GM12864 (cell line): Measurements from ENCODE around the gene IL16.

Source experiments
- DNase-seq: peaks from one replicate; pipeline ENCODE4 v3.0.0-alpha.2; 2011; ENCODE audit warnings: low read depth
- H3K4me3 ChIP-seq: 2 replicates; pipeline ENCODE4 v1.5.1; 2011; ENCODE audit warnings: mild to moderate bottlenecking, low read depth, low read length, control low read depth
- TF ChIP-seq, protein P1 (sequence below): IDR thresholded peaks from 2 replicates; pipeline ENCODE4 v1.5.1; 2011; ENCODE audit warnings: low read depth, mild to moderate bottlenecking, moderate library complexity, low read length, control low read depth, inconsistent platforms; ENCODE audit errors: missing control alignments

The IL16 gene

DNA sequence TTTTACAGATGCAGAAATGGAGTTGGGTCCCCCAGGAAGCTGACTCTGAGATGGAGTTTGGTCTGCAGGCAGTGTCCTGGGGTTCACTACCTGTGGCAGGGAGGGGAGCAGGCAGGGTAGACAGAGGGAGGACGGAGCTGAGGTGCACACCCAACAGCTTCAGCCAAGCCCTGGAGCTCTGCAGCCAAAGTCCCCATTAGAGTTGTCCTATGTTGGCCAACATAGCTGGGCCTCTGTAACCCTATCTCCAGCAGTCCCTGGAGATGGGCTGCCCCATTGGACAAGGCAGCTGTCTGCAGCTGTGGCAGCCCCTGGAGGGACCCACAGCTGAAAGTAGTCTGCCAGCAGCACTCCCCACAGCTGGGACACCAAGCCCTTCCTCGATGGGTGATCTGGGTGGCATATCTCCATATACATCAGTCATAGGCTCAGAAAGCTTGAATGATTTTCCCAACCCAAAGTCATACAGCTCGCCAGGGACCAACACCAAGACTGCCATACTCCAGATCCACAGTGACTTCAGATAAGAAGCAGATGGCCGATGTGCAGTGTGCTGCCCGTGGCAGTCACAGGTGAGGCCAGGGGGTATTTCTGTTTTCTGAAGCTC lies 95.3 kb downstream of the IL16 start:
- H3K4me3 ChIP-seq, result peak overlapping the region; percentile 57

DNA sequence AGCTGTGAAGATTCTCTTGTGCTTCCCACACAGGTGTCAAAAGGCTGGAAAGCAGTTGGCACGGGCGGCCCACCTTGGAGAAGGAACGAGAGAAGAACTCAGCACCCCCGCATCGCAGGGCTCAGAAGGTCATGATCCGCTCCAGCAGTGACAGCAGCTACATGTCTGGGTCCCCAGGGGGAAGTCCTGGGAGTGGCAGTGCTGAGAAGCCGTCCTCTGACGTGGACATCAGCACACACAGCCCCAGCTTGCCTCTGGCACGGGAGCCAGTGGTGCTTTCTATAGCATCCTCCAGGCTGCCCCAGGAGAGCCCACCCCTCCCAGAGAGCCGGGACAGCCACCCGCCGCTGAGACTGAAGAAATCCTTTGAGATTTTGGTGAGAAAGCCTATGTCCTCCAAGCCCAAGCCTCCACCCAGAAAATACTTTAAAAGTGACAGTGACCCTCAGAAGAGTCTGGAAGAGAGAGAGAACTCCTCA lies 95.9 kb downstream of the IL16 start:
- TF ChIP-seq, protein P1, sequence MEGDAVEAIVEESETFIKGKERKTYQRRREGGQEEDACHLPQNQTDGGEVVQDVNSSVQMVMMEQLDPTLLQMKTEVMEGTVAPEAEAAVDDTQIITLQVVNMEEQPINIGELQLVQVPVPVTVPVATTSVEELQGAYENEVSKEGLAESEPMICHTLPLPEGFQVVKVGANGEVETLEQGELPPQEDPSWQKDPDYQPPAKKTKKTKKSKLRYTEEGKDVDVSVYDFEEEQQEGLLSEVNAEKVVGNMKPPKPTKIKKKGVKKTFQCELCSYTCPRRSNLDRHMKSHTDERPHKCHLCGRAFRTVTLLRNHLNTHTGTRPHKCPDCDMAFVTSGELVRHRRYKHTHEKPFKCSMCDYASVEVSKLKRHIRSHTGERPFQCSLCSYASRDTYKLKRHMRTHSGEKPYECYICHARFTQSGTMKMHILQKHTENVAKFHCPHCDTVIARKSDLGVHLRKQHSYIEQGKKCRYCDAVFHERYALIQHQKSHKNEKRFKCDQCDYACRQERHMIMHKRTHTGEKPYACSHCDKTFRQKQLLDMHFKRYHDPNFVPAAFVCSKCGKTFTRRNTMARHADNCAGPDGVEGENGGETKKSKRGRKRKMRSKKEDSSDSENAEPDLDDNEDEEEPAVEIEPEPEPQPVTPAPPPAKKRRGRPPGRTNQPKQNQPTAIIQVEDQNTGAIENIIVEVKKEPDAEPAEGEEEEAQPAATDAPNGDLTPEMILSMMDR, result no peak
- peak overlapping the region; percentile 57 for H3K4me3 ChIP-seq
- no peak for DNase-seq

More for the DNA sequence above, 95.3 kb downstream of the IL16 start:
- no peak for DNase-seq
- TF ChIP-seq, protein P1, result no peak

DNA sequence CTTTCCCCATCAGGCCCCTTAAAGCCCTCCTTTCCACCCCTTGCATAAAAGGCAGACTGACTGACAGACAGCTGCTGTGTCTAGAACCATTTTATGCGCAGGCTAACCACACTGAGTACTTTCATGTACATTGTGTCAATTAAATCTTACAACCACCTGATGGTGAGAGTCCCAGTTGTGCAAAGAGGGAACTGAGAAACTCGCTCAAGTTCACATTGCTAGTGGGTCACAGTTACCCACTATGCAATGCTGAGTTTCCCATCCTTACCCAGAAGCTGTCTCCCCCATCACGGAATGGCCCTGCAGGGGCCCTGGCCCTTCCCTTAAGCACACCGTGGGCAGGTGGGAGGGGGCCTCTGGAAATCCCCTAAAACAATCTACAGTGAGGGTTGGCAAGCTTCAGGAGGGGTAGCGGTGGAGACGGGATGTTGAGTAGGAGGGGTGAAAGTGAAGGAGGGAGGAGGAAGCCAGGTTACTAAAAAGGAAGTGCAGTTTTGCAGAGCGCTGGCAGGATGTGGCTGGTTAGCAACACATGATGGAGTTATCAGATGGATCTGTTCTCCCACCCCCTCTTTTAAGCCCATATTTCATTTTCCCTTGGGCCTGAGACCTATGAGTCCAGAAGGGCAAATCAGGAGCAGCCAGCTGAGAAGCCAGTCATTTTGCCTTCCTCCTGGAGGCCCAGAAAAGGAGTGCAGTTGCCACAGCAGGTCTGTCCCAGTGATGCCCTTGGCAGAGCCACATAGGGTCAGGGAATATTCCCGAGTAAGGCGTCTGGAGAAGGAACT lies 97.2 kb downstream of the IL16 start:
- H3K4me3 ChIP-seq, result peak overlapping the region; percentile 57
- TF ChIP-seq, protein P1, result no peak
- peak; percentile 93 for DNase-seq

DNA sequence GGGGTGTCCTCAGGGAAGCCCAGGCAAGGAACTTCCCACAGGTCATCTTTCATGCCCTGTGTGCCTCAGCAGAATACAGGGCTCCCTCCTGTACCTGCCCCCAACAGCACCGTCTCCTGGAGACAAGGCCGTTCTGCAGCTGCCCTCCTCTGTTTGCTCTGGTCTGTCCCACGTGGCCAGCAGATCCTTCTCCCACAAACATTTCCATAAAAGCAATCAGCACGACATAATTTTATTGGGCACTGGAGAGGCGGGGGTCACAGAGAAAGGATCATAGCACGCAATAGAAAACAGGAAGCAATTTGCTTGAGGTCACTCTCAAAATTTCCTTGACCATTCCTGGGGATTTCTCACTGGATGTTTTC lies 97.8 kb downstream of the IL16 start:
- TF ChIP-seq, protein P1, result peak; percentile 73
- peak overlapping the region; percentile 57 for H3K4me3 ChIP-seq
- no peak for DNase-seq

DNA sequence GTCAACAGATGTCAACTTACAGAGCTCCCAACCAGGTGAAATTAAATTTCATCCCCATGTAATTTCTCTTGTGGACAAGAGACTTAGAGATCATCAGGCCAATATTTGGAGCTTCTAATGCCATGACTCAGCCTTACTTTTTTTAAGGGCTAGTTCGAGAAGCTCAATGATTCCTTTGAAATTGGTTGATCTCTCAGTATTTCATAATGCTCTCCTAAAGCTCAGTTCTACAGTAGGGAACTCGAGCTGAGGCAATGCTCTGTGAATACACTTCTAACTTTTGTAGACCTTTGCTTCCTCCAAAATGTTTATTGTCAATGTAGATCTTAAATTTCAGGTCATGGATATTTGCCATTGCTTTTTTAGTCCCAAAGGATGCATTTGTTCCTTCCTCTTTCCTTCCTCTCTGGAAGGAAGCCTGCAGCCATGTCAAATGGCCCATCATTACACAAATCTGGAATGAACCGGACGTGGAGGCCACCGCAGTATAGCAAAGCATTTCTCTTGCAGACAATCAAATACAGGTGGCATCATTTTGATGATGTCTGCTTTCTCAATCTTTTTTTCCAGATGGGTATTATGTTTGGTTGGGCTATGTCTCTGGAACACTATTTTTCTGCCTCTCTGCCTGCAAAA lies 98.9 kb downstream of the IL16 start:
- TF ChIP-seq, protein P1, result no peak
- no peak overlapping the region for H3K4me3 ChIP-seq
- DNase-seq, result no peak

DNA sequence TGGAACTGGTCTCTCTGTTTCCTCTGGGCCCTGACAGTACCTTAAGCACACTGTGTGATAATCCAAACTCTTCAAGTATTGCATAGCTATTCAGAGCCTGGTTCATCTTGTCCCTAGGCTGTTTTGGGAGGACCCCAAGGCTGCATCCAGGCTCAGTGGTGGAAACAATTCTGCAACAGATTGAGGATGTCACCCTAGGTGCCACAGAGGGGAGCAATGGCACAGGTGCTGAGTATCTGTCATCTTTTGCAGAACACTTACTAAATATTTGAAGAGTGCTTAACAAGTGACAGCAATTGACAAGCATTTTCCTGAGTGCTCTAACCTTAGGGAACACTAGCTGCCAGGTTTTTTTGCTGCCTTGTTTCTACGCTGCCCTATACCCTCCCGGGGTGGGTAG lies 99.5 kb downstream of the IL16 start:
- TF ChIP-seq, protein P1, result no peak
- DNase-seq, result no peak
- H3K4me3 ChIP-seq, result peak overlapping the region; percentile 68; the same call in 1 of the 2 replicates
